ENCODE results near the gene SLC6A13.

- TF ChIP-seq CTCF (IDR thresholded peaks at IDR 0.05) (no peak), EZH2 (IDR thresholded peaks at IDR 0.05; ENCODE audit: borderline replicate concordance, insufficient read depth, low read depth, low read length, poor library complexity, severe bottlenecking) (no peak)
Observed at GRCh38 chr12:181921-182320, 80.7 kb downstream of the SLC6A13 start.

All from B cell (primary cell).